HL-60 (cell line): Measurements from ENCODE around the gene STK16.
"Not testable (repeated sequence)": the region's sequence is repeated elsewhere in the genome, so short reads cannot be mapped to it uniquely, and the experiment has no call there.

Experiments used
- DNase-seq, 2 experiments: peaks; one replicate each; pipeline ENCODE4 v3.0.0-alpha.2; 2010 to 2020; ENCODE audit warnings: low read depth in 1 of 2, low spot score in 1 of 2
- H3K27ac ChIP-seq: fragments of 250-450 bp; sonication (Bioruptor Pico); replicated peaks from 2 replicates; pipeline ENCODE4 v1.5.1; 2020; ENCODE audit warnings: mild to moderate bottlenecking, moderate library complexity
- H3K27me3 ChIP-seq: fragments of 250-450 bp; sonication (Bioruptor Pico); 2 replicates; pipeline ENCODE4 v1.5.1; 2021; ENCODE audit warnings: mild to moderate bottlenecking, moderate library complexity; ENCODE audit not compliant: insufficient read depth, poor library complexity, severe bottlenecking
- H3K4me3 ChIP-seq: replicated peaks from 2 replicates; pipeline ENCODE4 v1.5.1; 2011; ENCODE audit warnings: mild to moderate bottlenecking, control low read depth, low read length; ENCODE audit not compliant: insufficient read depth
- CTCF ChIP-seq: IDR thresholded peaks from one replicate; pipeline ENCODE4 v1.5.1; 2011; ENCODE audit warnings: low read length, control low read depth, inconsistent platforms; ENCODE audit not compliant: insufficient read depth
- GABPA ChIP-seq: IDR thresholded peaks from 2 replicates; pipeline ENCODE4 v1.6.1; 2012; ENCODE audit warnings: low read depth
- POLR2AphosphoS5 ChIP-seq: IDR thresholded peaks from 2 replicates; pipeline ENCODE4 v1.6.1; 2012; ENCODE audit warnings: low read depth
- SPI1 ChIP-seq: IDR thresholded peaks from 2 replicates; pipeline ENCODE4 v1.6.1; 2012; ENCODE audit warnings: low read depth, mild to moderate bottlenecking, borderline replicate concordance
- TF ChIP-seq, protein P1 (sequence below): IDR thresholded peaks from 2 replicates; pipeline ENCODE4 v1.6.1; 2012; ENCODE audit warnings: low read depth; ENCODE audit not compliant: insufficient replicate concordance

Gene STK16

GRCh38 chr2:219286436-219287115 lies 41.3 kb downstream of the STK16 start:
- Histone ChIP-seq H3K27me3 (peaks cover 5% of the 10 kb centered on the region), H3K4me3 (no peak overlapping the region), H3K27ac (no peak overlapping the region)
- DNase-seq, result no peak
- no peak for TF ChIP-seq SPI1
- TF ChIP-seq CTCF, result no peak
- no peak for TF ChIP-seq GABPA

DNA sequence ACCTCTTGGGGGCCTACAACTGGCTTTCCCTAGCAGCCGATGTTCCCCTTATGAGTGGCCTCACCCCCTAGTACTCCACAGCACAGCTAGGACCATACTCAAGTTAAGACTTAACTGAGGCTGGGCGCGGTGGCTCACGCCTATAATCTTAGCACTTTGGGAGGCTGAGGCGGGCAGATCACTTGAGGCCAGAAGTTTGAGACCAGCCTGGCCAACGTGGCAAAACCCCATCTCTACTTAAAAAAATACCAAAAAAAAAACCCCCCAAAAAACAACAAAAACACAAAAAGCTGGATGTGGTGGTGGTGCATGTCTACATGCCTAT lies 41.8 kb downstream of the STK16 start:
- not testable (repeated sequence) for H3K27ac ChIP-seq, H3K27me3 ChIP-seq, DNase-seq, H3K4me3 ChIP-seq

DNA sequence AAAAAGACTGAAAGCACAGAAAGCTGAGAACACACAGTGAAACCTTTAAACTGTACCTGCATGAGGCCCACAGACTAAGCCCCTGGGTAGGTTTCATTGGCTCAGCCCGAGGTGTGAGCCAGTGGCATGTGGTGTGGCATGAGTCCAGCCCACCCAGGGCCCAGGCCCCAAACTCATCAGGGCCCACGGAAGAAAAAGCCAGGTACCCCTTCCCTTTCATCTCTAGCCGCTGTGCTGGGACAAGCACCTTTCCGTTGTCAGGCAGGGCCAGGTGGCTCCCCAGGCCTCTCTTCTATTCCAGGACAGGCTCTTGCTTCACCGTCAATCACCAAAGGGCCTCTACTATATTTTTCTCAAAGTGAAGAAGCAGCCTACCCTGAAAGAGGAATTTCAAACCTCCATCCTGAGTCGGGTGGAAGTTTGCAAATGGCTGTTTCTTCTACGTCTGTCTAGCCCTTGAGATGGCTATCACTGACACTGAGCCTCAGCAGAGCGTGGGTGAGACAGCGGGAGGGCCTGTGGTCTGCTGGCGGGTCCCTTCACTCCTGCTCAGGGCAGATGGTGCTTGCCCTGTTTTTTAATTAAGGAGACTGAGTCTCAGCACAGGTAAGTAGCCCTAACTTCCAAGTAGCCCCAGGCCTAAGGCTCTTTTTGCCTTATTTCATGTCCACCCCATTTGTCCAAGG lies 42.4 kb downstream of the STK16 start:
- H3K27me3 ChIP-seq, result peaks cover 5% of the 10 kb centered on the region
- TF ChIP-seq CTCF, result no peak
- no peak for TF ChIP-seq GABPA
- TF ChIP-seq, protein P1, sequence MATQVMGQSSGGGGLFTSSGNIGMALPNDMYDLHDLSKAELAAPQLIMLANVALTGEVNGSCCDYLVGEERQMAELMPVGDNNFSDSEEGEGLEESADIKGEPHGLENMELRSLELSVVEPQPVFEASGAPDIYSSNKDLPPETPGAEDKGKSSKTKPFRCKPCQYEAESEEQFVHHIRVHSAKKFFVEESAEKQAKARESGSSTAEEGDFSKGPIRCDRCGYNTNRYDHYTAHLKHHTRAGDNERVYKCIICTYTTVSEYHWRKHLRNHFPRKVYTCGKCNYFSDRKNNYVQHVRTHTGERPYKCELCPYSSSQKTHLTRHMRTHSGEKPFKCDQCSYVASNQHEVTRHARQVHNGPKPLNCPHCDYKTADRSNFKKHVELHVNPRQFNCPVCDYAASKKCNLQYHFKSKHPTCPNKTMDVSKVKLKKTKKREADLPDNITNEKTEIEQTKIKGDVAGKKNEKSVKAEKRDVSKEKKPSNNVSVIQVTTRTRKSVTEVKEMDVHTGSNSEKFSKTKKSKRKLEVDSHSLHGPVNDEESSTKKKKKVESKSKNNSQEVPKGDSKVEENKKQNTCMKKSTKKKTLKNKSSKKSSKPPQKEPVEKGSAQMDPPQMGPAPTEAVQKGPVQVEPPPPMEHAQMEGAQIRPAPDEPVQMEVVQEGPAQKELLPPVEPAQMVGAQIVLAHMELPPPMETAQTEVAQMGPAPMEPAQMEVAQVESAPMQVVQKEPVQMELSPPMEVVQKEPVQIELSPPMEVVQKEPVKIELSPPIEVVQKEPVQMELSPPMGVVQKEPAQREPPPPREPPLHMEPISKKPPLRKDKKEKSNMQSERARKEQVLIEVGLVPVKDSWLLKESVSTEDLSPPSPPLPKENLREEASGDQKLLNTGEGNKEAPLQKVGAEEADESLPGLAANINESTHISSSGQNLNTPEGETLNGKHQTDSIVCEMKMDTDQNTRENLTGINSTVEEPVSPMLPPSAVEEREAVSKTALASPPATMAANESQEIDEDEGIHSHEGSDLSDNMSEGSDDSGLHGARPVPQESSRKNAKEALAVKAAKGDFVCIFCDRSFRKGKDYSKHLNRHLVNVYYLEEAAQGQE, result no peak
- no peak for TF ChIP-seq SPI1
- no peak for TF ChIP-seq POLR2AphosphoS5
- no peak for DNase-seq
- no peak overlapping the region for H3K27ac ChIP-seq
- H3K4me3 ChIP-seq, result no peak overlapping the region

GRCh38 chr2:219289195-219289536 lies 43.9 kb downstream of the STK16 start:
- no peak for DNase-seq
- TF ChIP-seq, protein P1, result no peak
- TF ChIP-seq GABPA (no peak), SPI1 (no peak), POLR2AphosphoS5 (no peak), CTCF (no peak)
- Histone ChIP-seq H3K27me3 (peaks cover 5% of the 10 kb centered on the region), H3K27ac (no peak overlapping the region), H3K4me3 (no peak overlapping the region)
